Calu3 (cell line): Measurements from ENCODE around the gene ATXN7. TPM values are rescaled to one million over a fixed set of nuclear protein-coding genes. Genes with fewer than 3 reads are reported as not detected.

Experiments
- BruUV-seq: library from RNA; stranded (reverse); fragments of 400-500 nt; replicated peaks from 2 replicates; lab custom pipeline; 2021; lab: Mats Ljungman, UMichigan
- CTCF ChIA-PET: fragments of 300-600 bp; sonication (Branson Sonifier 250); formaldehyde crosslinking; loops from one replicate; lab custom pipeline; 2022; ENCODE audit warnings: antibody characterized with exemption; lab: Charles Lee
- DNase-seq: peaks from one replicate; pipeline ENCODE4 v3.0.0; 2022
- H3K27ac Mint-ChIP-seq: one replicate; pipeline ENCODE4 v1.8.0; 2022; ENCODE audit warnings: mixed read lengths; ENCODE audit not compliant: unreplicated experiment
- H3K27me3 Mint-ChIP-seq: one replicate; pipeline ENCODE4 v1.8.0; 2022; ENCODE audit warnings: mixed read lengths; ENCODE audit not compliant: unreplicated experiment
- H3K36me3 Mint-ChIP-seq: one replicate; pipeline ENCODE4 v1.8.0; 2022; ENCODE audit warnings: mild to moderate bottlenecking, moderate library complexity, mixed read lengths; ENCODE audit not compliant: insufficient read depth, unreplicated experiment
- H3K4me1 Mint-ChIP-seq: one replicate; pipeline ENCODE4 v1.8.0; 2022; ENCODE audit warnings: mild to moderate bottlenecking, low read depth, mixed read lengths; ENCODE audit not compliant: unreplicated experiment
- H3K4me3 Mint-ChIP-seq: one replicate; pipeline ENCODE4 v1.8.0; 2022; ENCODE audit warnings: mild to moderate bottlenecking, low read depth, moderate library complexity, mixed read lengths; ENCODE audit not compliant: unreplicated experiment
- H3K9me3 Mint-ChIP-seq: one replicate; pipeline ENCODE4 v1.8.0; 2022; ENCODE audit warnings: low read depth, mixed read lengths; ENCODE audit not compliant: unreplicated experiment
- intact Hi-C: fragments of 100-400 bp; cut with micrococcal nuclease; formaldehyde crosslinking; loops from one replicate; pipeline ENCODE4 v1.10.0; 2022; ENCODE audit not compliant: unreplicated experiment
- total RNA-seq: library from RNA; stranded (reverse); gene quantifications from 2 replicates; pipeline ENCODE4 v1.2.3, GENCODE V29; 2022
- TF ChIP-seq, protein P1 (sequence below): fragments of 200-600 bp; IDR thresholded peaks from one replicate; pipeline ENCODE4 v1.8.0; 2022; ENCODE audit warnings: antibody characterized with exemption; ENCODE audit not compliant: unreplicated experiment

ATXN7 gene
- total RNA-seq, 1 experiment from 2014 or later, result 31.2 TPM

DNA sequence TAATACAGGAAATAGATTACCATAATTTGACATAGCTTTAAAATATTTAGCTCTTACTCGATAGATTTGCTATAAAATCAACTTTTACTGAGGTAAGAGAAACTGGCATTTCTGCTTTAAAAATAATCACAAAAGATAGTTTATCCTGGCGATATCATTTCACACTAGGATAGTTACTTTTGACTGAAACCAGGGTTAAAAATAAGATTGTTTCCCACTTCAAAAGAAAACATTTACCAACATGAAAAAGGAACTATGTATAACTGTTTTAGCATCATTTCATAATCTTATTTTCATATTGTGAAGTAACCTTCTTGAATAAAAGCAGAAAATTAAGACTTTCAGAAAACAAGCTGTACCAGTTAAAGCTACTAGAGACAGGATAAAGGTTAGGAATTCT lies 144.3 kb downstream of the ATXN7 start:
- Mint-ChIP-seq H3K27ac (no peak overlapping the region), H3K36me3 (peaks cover 22% of the 10 kb centered on the region), H3K27me3 (no peaks in the 10 kb centered on the region), H3K4me3 (no peak overlapping the region), H3K4me1 (no peaks in the 10 kb centered on the region), H3K9me3 (no peaks in the 10 kb centered on the region)
- intact Hi-C loops, result no loop called here
- TF ChIP-seq, protein P1, sequence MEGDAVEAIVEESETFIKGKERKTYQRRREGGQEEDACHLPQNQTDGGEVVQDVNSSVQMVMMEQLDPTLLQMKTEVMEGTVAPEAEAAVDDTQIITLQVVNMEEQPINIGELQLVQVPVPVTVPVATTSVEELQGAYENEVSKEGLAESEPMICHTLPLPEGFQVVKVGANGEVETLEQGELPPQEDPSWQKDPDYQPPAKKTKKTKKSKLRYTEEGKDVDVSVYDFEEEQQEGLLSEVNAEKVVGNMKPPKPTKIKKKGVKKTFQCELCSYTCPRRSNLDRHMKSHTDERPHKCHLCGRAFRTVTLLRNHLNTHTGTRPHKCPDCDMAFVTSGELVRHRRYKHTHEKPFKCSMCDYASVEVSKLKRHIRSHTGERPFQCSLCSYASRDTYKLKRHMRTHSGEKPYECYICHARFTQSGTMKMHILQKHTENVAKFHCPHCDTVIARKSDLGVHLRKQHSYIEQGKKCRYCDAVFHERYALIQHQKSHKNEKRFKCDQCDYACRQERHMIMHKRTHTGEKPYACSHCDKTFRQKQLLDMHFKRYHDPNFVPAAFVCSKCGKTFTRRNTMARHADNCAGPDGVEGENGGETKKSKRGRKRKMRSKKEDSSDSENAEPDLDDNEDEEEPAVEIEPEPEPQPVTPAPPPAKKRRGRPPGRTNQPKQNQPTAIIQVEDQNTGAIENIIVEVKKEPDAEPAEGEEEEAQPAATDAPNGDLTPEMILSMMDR, result no peak
- no peak for DNase-seq
- CTCF ChIA-PET, result interaction anchor here (0.7 kb wide), 1 partner anchor 126 kb away, joined by 3 read pairs; no protein-coding TSS in a partner anchor
- BruUV-seq, result no TSS peak

GRCh38 chr3:64008487-64009351 lies 145.1 kb downstream of the ATXN7 start:
- no peak overlapping the region for H3K4me3 Mint-ChIP-seq
- H3K9me3 Mint-ChIP-seq, result no peaks in the 10 kb centered on the region
- H3K27ac Mint-ChIP-seq, result no peak overlapping the region
- no peaks in the 10 kb centered on the region for H3K4me1 Mint-ChIP-seq
- TF ChIP-seq, protein P1, result no peak
- no peaks in the 10 kb centered on the region for H3K27me3 Mint-ChIP-seq
- peaks cover 25% of the 10 kb centered on the region for H3K36me3 Mint-ChIP-seq
- CTCF ChIA-PET, result no interaction called here
- no TSS peak for BruUV-seq
- no peak for DNase-seq
- intact Hi-C loops, result no loop called here

DNA sequence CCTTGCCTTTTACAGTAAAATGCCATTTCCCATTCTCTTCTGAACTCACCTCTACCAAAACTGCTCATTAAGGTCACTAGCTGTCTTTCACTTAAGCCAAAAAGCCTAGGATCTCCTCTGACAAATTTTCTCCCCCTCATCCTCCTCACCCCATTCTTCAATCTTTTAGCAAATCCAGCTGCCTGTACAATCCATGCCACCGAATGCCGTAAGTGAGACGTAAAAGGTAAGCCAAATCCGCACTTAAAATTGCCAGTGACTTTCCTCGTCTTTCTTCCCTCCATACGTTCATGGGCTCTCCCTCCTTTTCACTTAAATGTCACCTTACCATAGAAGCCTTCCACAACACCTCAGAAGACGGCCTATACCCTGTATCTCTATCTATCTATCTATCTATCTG lies 145.9 kb downstream of the ATXN7 start:
- Mint-ChIP-seq H3K27ac (peak overlapping the region; percentile 2), H3K4me1 (no peaks in the 10 kb centered on the region), H3K9me3 (no peaks in the 10 kb centered on the region), H3K27me3 (no peaks in the 10 kb centered on the region), H3K36me3 (peaks cover 29% of the 10 kb centered on the region), H3K4me3 (no peak overlapping the region)
- no TSS peak for BruUV-seq
- intact Hi-C loops, result no loop called here
- DNase-seq, result no peak
- TF ChIP-seq, protein P1, result no peak
- CTCF ChIA-PET, result no interaction called here

- no peaks in the 10 kb centered on the region for H3K4me1 Mint-ChIP-seq
- no peaks in the 10 kb centered on the region for H3K27me3 Mint-ChIP-seq
- DNase-seq, result no peak
- intact Hi-C loops, result no loop called here
- TF ChIP-seq, protein P1, result no peak
- H3K36me3 Mint-ChIP-seq, result peaks cover 36% of the 10 kb centered on the region
- no TSS peak for BruUV-seq
- H3K9me3 Mint-ChIP-seq, result no peaks in the 10 kb centered on the region
- no peak overlapping the region for H3K27ac Mint-ChIP-seq
- H3K4me3 Mint-ChIP-seq, result no peak overlapping the region
- CTCF ChIA-PET, result no interaction called here
Observed at GRCh38 chr3:64010199-64010598, 146.5 kb downstream of the ATXN7 start.
